Hepatocyte (in vitro differentiated cells): ENCODE measurements around the gene GLRA1.

ENCODE experiments used
- EZH2phosphoT487 ChIP-seq: fragments of 200-600 bp; sonication (generic); IDR thresholded peaks from one replicate; pipeline ENCODE4 v1.6.1; 2018; ENCODE audit warnings: antibody characterized with exemption, mild to moderate bottlenecking, low read depth, moderate library complexity; ENCODE audit not compliant: unreplicated experiment, severe bottlenecking
- TF ChIP-seq, protein P1 (sequence below): fragments of 200-600 bp; sonication (generic); IDR thresholded peaks from 2 replicates; pipeline ENCODE4 v1.5.1; 2016; ENCODE audit warnings: antibody characterized with exemption, mild to moderate bottlenecking; ENCODE audit not compliant: poor library complexity

DNA sequence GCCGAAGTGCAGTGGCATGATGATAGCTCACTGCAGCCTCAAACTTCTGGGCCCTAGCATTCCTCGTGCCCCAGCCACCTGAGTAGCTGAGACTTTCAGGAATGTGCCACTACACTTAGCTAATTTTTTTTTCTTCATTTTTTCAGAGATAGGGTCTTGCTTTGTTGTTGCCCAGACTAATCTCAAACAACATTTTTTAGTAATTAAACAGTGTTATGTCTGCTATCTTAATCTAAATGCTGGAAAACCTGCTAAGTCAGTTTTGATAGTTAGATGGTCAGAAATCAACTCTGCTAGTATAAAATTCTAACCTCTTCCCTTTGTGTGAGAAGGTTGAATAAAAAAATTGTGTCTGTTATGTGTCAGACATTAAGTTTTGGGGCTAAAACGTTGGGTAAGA is 140.5 kb downstream of the GLRA1 start:
- TF ChIP-seq EZH2phosphoT487 = no peak
- TF ChIP-seq, protein P1, sequence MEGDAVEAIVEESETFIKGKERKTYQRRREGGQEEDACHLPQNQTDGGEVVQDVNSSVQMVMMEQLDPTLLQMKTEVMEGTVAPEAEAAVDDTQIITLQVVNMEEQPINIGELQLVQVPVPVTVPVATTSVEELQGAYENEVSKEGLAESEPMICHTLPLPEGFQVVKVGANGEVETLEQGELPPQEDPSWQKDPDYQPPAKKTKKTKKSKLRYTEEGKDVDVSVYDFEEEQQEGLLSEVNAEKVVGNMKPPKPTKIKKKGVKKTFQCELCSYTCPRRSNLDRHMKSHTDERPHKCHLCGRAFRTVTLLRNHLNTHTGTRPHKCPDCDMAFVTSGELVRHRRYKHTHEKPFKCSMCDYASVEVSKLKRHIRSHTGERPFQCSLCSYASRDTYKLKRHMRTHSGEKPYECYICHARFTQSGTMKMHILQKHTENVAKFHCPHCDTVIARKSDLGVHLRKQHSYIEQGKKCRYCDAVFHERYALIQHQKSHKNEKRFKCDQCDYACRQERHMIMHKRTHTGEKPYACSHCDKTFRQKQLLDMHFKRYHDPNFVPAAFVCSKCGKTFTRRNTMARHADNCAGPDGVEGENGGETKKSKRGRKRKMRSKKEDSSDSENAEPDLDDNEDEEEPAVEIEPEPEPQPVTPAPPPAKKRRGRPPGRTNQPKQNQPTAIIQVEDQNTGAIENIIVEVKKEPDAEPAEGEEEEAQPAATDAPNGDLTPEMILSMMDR = no peak
